Occipital lobe (tissue), 2 donors: Measurements from ENCODE around the gene NET1. TPM values are rescaled to one million over a fixed set of nuclear protein-coding genes. Genes with fewer than 3 reads are reported as not detected.

ENCODE experiments used
- DNase-seq: peaks from one replicate; lab custom pipeline; 2025; lab: John Stamatoyannopoulos, UW
- total RNA-seq: library from RNA; depleted of rRNA; stranded (reverse); fragments of >200 nt; gene quantifications from one replicate; pipeline ENCODE4 v1.2.3, GENCODE V29; 2014

The NET1 gene
- total RNA-seq, 1 donor from 2014 or later, result 23.6 TPM

- DNase-seq, result no peak
These were observed 68.0 kb downstream of the NET1 start for GRCh38 chr10:5480162-5480941.

GRCh38 chr10:5481121-5481520 lies 68.8 kb downstream of the NET1 start:
- no peak for DNase-seq

GRCh38 chr10:5482016-5482415 lies 69.7 kb downstream of the NET1 start:
- DNase-seq, result no peak

GRCh38 chr10:5484205-5484604 lies 71.8 kb downstream of the NET1 start:
- no peak for DNase-seq

- no peak for DNase-seq
These were observed 72.9 kb downstream of the NET1 start for GRCh38 chr10:5485290-5485689.

GRCh38 chr10:5485948-5486852 lies 73.8 kb downstream of the NET1 start:
- DNase-seq, result no peak

- no peak for DNase-seq
These were observed 74.5 kb downstream of the NET1 start for GRCh38 chr10:5486853-5487235.

GRCh38 chr10:5488272-5489161 lies 76.2 kb downstream of the NET1 start:
- DNase-seq, result no peak

GRCh38 chr10:5490032-5490431 lies 77.7 kb downstream of the NET1 start:
- no peak for DNase-seq

- DNase-seq, result no peak
These were observed 78.5 kb downstream of the NET1 start for GRCh38 chr10:5490698-5491464.

GRCh38 chr10:5491477-5491876 lies 79.1 kb downstream of the NET1 start:
- no peak for DNase-seq

- DNase-seq, result no peak
These were observed 80.0 kb downstream of the NET1 start for GRCh38 chr10:5492322-5492855.

- no peak for DNase-seq
These were observed 80.7 kb downstream of the NET1 start for GRCh38 chr10:5492929-5493576.

GRCh38 chr10:5493691-5494090 lies 81.3 kb downstream of the NET1 start:
- no peak for DNase-seq

GRCh38 chr10:5494611-5495010 lies 82.3 kb downstream of the NET1 start:
- no peak for DNase-seq

- DNase-seq, result no peak
These were observed 84.2 kb downstream of the NET1 start for GRCh38 chr10:5496261-5497250.

- DNase-seq, result no peak
These were observed 84.9 kb downstream of the NET1 start for GRCh38 chr10:5497289-5497688.

GRCh38 chr10:5497948-5498730 lies 85.8 kb downstream of the NET1 start:
- no peak for DNase-seq
